HG02678 (cell line): ENCODE results near the gene EBF4.
A peak's percentile ranks its signal among the peaks of the same experiment; 100 is the strongest.

Source experiments
- ATAC-seq: cut with Tn5 transposase; IDR thresholded peaks from one replicate; pipeline ENCODE4 v1.9.1; 2021; ENCODE audit warnings: mild to moderate bottlenecking, moderate library complexity; ENCODE audit not compliant: unreplicated experiment

EBF4 gene

DNA sequence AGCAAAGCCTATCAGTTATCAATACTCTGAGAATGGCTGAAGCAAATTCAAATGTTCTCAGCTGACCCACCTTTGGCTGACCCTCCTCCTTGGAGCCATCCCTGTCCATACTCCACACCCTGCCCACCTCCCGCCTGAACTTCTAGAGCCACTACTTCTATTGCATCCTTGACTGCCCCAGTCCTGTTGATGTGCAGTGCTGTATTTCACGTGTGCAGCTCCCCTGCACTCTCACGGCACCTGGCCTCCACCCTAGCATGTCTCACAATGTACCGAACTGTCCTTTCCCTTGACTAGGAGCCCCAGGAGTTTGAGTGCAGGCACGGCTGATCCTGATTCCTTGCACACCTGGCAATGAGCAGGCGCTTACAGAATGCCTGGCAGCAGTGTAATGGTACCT, 100.9 kb downstream of the EBF4 start:
- ATAC-seq, result no peak

DNA sequence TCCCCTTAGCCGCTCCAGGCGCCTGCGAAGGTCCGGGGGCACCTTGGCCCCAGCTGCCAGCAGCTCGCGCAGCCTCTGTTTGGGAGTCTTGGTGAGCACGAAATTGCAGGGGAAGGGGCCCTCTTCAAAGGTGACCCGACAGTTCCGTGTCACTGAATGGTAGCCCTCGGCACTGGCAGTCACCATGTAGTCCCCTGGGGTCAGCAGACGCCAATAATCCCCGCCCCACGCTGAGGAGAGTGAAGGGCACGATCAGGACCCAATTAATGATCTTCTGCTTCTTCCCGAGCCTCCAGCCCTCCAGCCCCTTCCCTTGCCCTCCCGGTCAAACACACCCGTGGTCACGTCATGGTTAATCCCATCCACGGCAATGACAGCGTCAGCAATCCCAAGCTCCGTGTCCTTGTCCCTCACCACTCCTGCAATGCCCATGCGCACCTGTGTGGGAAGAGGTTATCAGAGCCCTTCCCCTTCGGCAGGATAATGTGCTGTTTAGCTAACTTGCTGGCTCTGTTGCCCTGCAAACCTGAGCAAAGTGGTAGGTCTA, 101.7 kb downstream of the EBF4 start:
- ATAC-seq, result no peak

GRCh38 chr20:2794866-2795447, 102.4 kb downstream of the EBF4 start:
- ATAC-seq, result no peak

GRCh38 chr20:2795451-2795850, 102.9 kb downstream of the EBF4 start:
- no peak for ATAC-seq

GRCh38 chr20:2796011-2796660, 103.6 kb downstream of the EBF4 start:
- ATAC-seq, result no peak

GRCh38 chr20:2797136-2797983, 104.8 kb downstream of the EBF4 start:
- no peak for ATAC-seq

DNA sequence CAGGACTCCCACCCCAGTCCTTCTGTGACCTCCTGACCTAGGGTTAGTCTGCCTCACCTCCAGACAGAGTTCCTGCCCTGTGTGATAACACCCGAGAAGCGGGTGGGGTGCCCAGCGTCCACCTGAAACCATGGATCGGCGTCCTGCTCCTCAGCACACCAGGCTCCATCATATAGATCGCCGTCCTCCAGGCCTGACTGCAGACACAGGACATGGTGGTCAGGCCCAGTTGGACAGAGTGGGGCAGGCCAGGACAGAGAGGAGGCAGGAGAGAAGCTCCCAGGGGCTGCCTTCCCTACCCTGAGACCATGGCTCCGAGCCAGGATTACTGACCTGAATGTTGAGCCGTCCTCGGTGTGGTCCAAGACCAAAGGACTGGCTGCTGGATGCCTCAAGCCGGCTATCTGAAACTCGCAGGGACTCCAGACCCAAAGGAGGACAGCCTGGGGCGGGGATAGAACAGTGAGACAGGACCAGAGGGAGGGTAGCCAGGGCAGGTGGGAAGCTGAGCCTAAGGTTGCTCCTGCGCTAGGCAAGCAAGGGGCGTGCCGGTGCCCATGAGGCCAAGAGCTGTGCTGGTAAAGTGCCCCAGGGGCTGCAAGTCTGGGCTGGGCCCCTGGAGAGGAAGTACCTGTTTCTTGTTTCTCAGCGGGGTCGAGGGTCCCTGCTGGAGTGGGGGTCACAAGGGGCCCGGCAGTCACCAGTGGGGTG, 105.7 kb downstream of the EBF4 start:
- ATAC-seq, result no peak

DNA sequence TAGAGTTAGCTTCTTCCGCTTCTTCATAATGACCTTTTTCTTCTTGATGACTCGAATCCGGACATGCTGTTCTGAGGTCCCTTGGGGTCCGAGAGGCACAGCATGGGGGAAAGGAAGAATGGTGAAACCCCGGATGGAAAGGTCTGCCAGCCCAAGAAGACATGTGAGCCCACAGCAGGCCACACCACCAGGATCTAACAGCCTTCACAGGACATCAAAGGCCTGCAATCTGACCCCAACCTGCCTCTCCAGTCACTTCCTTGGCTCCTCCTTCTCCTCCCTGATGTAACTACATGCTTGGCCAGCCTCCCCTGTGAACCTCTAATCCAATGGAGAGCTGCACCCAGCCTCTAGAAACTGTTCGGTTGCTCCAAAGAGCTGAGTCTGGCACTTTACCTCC, 106.2 kb downstream of the EBF4 start:
- ATAC-seq, result no peak

DNA sequence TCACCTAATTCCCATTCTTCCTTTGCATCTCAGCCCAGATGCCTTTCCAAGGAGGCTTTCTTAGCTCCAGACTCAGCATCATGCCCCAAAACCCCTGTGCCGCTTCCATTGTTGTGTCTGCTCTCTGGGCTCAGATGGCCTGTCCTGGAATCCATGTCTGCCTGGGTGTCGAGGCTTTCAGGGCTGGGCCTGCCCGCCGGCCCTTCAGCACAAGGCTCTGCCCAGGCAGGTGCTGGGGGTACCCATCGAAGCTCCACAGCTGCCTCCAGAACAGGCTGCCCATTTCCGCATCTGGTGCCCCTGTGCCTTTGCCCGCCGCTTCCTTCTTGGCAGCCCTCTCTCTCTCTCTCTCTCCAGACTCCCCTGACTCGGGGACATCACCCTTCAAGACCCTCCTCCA, 106.7 kb downstream of the EBF4 start:
- no peak for ATAC-seq

GRCh38 chr20:2799688-2800520, 107.3 kb downstream of the EBF4 start:
- ATAC-seq, result peak; percentile 25

DNA sequence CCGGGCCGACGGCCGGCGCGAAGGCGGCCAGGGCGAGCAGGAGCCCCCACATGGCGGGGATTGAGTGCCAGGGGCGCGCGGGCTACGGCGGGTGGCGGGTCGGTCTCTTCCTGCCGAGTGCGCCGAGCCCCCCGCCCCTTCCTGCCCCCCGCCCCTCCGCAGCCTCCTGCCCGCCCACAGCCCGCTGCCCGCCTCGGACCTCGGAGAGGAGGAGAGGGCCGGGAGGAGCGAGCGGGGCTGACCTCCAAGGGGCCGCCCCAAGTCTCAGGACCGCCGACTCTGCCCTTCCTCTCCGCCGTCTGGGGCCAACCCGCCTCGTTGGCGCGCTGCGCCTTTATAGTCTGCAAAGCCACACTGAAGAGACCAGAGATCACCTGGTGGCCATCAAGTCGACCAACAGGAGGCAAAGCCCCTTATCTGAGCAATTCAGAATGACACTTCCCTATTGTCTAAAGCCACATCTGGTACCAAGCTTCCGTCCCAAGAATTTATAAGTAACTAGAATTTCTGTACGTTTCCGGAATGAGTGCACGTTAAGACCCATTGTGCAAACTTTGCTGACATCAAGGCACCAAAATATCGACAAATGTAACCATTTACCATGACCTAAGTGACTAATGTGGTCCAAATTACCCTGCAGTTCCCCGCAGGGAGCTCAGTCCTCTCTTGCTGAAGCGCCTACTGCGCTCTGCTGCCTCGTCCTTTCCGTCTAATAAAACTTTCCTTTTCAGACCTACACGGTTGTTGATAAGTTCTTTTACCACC, 108.1 kb downstream of the EBF4 start, which contains the start of gene CPXM1:
TSS of gene CPXM1 (minus strand) at position 107 of the 765 bp plus-strand sequence. CDS start at position 52, 55 bp downstream.
- ATAC-seq, result peak; percentile 47

DNA sequence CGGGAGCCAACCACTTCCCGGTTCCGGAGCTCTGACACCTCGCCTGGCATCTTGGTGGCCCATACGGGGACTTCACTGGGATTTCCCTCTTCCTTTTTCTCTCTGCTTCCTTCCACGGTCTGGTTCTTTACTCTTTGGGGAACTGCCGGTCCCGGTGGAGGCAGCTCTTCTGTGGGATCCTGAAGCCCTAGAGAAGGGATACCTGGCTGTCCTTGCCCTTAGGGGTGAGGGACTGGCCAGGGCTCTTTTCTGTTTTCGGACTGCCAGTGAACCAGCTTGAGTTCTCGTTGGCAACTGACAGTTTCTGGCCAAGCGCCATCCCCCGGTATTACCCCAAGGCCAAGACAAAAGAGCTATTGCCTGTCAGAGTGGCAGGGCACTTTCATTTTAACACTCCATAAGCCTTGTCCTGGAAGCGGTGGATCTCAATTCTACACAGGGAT, 108.7 kb downstream of the EBF4 start:
- ATAC-seq, result peak; percentile 19

- no peak for ATAC-seq
These were observed 111.7 kb downstream of the EBF4 start for GRCh38 chr20:2804041-2804828.

DNA sequence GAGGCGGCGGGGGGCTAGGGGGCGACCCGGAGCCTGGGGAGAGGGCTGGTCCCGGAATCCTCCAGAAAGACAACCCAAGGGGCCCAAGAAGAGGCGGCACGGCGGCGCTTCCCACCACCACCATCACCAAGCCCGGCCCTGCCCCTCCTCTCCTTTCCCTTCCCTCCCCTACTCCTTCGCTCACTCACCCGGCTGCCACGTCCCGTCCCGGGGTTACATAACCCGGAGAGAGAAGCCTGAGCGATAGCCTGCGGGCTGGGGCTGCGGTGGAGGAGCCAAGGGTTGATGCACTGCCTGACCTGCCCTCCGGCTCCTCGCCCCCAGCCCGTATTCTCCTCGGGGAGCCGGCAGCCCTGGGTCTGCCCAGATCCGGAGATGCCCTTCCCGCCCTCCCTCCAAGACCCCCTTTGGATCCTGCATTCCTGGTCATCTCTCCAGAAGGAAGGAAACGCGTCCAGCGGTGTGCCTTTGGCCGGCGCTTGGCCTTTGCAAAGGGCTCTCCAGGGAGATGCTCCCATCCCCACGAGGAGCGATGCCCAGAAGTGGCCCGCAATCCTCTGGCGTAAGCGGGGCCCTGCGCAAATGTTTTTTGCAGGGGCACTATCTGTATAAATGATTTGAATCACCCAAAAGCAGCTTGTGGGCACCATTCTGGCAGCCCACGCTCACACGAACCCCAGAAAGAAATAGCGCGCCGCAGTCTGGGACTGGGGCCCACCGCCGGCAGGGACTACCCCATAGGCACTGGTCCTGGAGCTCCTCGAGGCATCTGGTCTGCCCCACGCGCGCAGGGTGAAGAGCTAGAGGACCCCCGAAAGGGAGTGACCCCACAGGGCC, 112.5 kb downstream of the EBF4 start:
- ATAC-seq, result no peak

- ATAC-seq, result no peak
These were observed 113.2 kb downstream of the EBF4 start for GRCh38 chr20:2805689-2806350.

- no peak for ATAC-seq
These were observed 113.7 kb downstream of the EBF4 start for GRCh38 chr20:2806351-2806701.

DNA sequence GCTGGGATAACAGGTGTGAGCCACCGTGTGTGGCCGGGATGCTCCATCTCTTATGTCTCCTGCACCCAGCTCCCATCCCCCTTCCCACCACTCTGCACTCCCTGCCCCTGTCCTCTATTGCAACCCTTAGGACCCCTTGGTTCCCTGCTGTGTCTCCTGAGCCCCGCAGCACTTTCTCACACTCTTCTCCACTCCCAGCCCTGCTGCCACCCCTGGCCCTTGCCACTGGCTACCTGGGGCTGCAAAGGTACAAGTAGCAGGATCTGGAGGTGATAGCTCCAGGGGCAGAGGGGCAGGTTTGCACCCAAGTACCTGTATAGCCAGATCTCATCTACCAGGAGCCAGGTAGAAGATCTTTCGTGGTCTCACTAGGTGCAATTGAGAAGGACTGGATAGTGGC, 114.4 kb downstream of the EBF4 start:
- no peak for ATAC-seq
